Posterior vena cava (tissue), 2 donors: ENCODE measurements around the gene TPX2. TPM values are rescaled to one million over a fixed set of nuclear protein-coding genes. Genes with fewer than 3 reads are reported as not detected.

Experiments
- DNase-seq: peaks from one replicate; pipeline ENCODE4 v3.0.0-alpha.2; 2020; ENCODE audit warnings: low spot score
- intact Hi-C, 2 donors: fragments of 100-400 bp; cut with DNase I; formaldehyde crosslinking; loops; one replicate each; pipeline versions ENCODE4 v1.14.1 to v1.14.2; 2022 to 2023
- total RNA-seq, 2 donors: library from RNA; stranded (reverse); fragmentation: NEBNext Ultra II Directional; extraction: Animal tissue kit (Norgen Biotek cat#: 25700); gene quantifications; one replicate each; pipeline ENCODE4 v1.2.1, GENCODE V29; 2021
- donor health status: DM: yes; HTN: yes; CAD: no.
- donor health status: DM: yes; HTN: yes; CAD: no.

Gene TPX2
- total RNA-seq, 2 donors from 2014 or later, result 0.76 to 0.88 TPM

- intact Hi-C loops, result no loop called here
- no peak for DNase-seq
These were observed 12.0 kb downstream of the TPX2 start for GRCh38 chr20:31751126-31751525.

DNA sequence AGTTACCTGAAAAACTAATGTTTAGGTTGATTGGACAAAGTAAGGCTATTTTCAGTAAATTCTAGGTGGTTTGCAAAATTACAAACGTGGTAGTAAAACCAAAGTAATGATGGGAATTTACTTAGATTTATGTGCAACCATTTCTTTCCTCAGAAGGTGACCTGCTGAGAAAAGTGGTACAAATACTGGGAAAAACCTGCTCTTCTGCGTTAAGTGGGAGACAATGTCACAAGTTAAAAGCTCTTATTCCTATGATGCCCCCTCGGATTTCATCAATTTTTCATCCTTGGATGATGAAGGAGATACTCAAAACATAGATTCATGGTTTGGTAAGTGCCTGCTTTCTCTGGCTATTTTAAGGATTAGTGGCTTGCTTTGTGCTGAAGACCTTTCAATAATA is 18.2 kb downstream of the TPX2 start:
- DNase-seq, result no peak
- intact Hi-C loops, result no loop called here

- DNase-seq, result no peak
- intact Hi-C loops, result no loop called here
These were observed 19.4 kb downstream of the TPX2 start for GRCh38 chr20:31758521-31758920.

DNA sequence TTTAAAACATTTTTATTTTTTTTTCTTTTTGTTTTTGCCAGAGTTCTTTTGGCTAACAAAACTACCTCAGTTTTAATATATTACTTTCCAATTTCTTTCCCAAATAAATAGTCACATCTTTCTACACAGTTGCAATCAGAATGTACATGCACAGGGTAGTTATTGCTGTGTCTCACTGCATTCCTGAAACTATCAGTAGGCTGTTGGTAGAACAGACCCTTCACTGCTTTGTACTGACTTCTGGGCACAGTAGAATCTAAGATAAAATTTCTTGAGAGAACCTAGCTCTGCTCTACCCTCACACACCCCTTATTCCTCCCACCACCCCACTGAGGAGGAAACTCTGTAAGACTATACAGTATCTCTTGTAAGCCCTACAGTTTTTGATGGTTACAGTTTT is 19.9 kb downstream of the TPX2 start:
- DNase-seq, result no peak
- intact Hi-C loops, result no loop called here

DNA sequence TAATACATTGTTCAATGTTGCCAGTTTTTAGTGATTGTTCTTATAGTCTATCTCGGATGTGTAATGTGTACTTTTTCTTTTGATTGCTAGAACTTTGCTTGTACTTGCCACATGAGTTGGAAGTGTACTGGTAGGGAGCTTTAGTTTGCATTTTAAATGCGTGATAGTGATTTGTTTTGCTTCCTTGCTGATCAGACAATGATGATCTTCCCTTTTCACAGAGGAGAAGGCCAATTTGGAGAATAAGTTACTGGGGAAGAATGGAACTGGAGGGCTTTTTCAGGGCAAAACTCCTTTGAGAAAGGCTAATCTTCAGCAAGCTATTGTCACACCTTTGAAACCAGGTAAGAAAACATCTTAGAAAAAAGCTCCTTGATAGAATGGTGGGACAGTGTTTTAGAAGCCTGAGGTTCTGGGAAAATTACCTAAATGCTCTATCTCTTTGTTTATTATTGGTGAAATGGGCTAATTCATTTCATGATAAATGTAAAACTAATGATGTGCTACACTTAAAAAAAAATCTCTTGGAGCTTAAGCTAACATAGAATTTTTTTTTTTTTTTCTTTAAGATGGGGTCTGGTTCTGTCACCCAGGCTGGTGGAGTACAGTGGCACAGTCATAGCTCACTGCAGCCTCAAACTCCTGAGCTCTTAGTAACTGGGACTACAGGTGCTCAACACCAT is 20.9 kb downstream of the TPX2 start:
- intact Hi-C loops, result no loop called here

DNA sequence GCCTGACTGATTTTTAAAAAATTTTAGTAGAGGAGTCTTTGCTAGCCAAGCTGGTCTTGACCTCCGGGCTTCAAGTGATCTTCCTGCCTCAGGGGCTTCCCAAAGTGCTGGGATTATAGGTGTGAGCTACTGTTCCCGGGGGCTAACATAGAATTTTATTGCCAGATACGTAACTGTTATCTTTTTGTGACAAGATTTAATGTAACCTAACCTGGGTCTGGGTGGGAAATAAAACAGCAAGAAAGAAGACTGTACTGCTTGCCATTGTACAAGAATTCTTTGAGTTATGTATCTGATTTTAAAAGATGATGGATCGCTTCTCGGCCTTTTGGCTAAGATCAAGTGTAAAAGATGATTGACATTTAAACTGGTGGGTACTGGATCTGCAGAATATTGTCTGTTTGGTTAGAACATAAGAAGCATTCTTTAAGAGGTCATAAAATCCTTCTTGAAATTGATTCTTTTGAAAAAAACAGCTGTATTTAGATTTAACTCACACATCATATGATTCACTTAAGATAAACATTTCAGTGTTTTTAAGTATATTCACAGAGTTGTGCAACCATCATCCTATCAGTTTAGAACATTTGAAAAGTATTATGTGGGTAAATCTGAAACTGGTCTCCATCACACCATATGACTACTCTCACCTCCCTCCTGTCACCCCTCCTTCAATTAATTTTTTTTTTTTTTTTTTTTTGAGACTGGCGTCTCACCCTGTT is 21.6 kb downstream of the TPX2 start:
- no peak for DNase-seq
- intact Hi-C loops, result no loop called here

More for the DNA sequence above, 20.9 kb downstream of the TPX2 start:
- DNase-seq, result no peak

DNA sequence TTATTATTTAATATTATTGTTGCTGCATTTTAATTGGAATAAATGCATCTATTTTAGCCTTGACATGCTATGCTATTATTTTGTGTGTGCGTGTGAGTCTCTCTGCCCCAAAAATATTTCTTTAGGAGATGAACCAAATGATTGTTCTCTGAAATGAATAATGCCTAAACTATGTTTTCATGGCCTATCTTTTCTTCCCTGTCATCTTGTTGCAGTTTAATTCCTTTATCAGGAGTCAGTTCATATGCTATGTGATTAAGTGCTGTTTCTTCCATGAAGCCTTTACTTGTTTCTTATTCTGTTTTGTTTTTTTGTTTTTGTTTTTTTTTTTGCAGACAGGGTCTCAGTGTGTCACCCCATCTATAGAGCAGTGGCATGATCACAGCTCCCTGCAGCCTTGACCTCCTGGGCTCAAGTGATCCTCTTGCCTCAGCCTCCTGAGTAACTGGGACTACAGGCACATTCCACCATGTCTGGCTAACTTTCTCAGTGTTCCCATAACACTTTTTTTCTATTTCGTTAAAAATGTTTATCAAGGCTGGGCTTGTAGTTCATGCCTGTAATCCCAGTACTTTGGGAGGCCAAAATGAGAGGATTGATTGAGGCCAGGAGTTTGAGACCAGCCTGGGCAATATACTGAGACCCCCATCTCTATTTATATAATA is 25.7 kb downstream of the TPX2 start:
- no peak for DNase-seq
- intact Hi-C loops, result no loop called here

DNA sequence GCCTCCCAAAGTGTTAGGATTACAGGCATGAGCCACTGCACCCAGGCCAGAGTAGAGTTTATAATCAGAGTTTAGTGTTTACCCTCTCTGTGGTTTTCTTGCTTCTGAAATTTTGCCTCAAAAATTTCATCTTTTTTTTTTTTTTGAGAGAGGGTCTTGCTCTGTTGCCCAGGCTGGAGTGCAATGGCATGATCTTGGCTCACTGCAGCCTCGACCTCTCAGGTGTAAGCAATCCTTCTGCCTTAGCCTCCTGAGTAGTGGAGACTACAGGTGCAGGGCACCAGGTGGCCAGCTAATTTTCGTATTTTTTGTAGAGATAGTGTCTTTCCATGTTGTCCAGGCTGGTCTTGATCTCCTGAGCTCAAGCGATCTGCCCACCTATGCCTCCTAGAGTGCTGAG is 28.7 kb downstream of the TPX2 start:
- DNase-seq, result no peak
- intact Hi-C loops, result no loop called here

- DNase-seq, result no peak
- intact Hi-C loops, result no loop called here
These were observed 30.6 kb downstream of the TPX2 start for GRCh38 chr20:31769681-31770080.

DNA sequence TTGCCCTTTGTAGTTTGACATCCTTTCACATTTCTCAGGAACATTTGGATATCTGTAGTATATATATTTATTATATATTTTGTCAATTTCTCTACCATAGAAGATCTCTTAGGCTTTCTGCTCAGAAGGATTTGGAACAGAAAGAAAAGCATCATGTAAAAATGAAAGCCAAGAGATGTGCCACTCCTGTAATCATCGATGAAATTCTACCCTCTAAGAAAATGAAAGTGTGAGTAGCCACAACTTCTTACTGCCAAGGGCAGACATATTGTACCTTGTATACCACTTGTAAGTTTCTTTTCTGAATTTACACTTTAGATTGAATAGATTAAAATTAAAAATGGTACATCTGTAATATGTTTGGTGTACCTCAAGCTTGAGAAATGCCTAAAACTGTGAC is 31.2 kb downstream of the TPX2 start:
- DNase-seq, result no peak
- intact Hi-C loops, result no loop called here

DNA sequence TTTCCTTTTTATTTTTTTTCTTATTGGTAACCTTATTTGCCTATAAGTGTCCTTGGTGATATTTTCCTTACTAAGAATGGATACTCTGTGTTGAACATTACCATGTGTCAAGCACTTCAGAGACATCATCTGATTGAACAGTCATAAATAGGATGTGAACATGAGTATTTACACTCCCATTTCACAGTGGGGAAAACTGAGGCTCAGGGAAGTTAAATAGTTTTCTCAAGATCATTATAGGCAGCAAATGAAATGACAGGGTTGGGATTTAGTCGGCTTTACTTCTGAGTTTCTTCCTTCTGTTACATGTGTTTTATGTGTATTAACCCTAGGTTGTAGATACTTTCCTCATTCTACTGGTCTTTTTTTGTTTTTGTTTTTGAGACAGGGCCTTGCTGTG is 35.3 kb downstream of the TPX2 start:
- intact Hi-C loops, result no loop called here
- DNase-seq, result no peak

- intact Hi-C loops, result no loop called here
- DNase-seq, result no peak
These were observed 41.7 kb downstream of the TPX2 start for GRCh38 chr20:31780839-31781238.

DNA sequence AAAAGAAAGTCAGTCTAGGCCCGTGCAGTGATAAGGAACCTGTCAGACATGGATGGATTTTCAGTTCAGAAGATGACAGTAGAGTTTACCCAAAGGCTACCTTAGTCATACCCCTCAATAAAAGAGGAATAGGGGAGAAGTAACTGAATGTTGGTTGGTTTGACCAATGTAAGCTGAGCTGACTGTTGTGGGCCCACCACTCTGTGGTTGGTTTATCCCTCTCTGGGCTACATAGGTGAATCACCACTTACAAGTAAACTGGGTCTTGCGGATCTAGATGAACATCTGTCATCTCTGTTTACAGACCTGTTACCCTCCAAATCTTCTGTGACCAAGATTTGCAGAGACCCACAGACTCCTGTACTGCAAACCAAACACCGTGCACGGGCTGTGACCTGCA is 42.9 kb downstream of the TPX2 start:
- intact Hi-C loops, result no loop called here
- DNase-seq, result no peak

GRCh38 chr20:31784354-31785044 is 45.4 kb downstream of the TPX2 start:
- DNase-seq, result no peak
- intact Hi-C loops, result no loop called here

- intact Hi-C loops, result no loop called here
- DNase-seq, result no peak
These were observed 46.0 kb downstream of the TPX2 start for GRCh38 chr20:31785089-31785488.

GRCh38 chr20:31788578-31788977 is 49.5 kb downstream of the TPX2 start:
- DNase-seq, result no peak
- intact Hi-C loops, result no loop called here

DNA sequence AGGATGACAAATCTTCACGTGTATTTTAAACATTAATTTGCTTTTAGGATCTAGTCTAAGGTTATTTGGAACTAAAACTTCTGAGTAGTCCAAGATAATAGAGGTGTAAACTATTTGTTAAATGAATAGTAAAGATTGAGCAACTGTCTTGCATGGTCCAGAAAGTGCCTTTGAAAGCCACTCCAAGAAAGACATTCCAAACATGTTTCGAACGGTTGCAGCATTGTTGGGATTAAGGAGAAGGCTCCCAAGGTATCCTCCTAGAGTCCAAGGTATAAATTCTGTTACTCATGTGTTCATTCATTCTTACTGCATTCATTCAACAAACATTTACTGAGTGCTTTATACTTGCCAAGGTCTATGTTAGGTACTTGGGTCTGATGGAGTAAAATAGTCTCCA is 51.3 kb downstream of the TPX2 start:
- DNase-seq, result no peak
- intact Hi-C loops, result no loop called here

- no peak for DNase-seq
- intact Hi-C loops, result no loop called here
These were observed 58.3 kb downstream of the TPX2 start for GRCh38 chr20:31797364-31797763.

DNA sequence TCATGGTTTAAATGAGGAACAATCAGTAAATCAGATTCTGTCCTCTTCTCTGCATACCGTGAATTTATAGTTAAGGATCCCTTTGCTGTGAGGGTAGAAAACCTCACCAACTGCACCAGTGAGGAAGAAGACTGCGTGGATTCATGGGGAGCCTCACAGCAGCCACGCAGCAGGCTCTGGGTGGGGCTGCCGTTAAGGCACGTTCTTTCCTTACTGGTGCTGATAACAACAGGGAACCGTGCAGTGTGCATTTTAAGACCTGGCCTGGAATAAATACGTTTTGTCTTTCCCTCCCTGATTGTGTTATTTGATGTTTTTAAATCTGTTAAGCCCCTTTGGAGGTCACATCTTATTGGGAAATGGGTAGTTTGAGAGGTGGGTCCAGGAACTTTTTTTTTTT is 62.4 kb downstream of the TPX2 start:
- intact Hi-C loops, result no loop called here
- no peak for DNase-seq
